Caco-2 (cell line): ENCODE data around the gene FCGR2B. TPM values are rescaled to one million over a fixed set of nuclear protein-coding genes. Genes with fewer than 3 reads are reported as not detected.
"Not testable (repeated sequence)": the region's sequence is repeated elsewhere in the genome, so short reads cannot be mapped to it uniquely, and the experiment has no call there.

Source experiments
- BruUV-seq: library from RNA; stranded (reverse); fragments of 400-500 nt; replicated peaks from 2 replicates; lab custom pipeline; 2021; lab: Mats Ljungman, UMichigan
- CTCF ChIA-PET: fragments of 300-600 bp; sonication (Branson Sonifier 250); formaldehyde crosslinking; loops from one replicate; lab custom pipeline; 2022; ENCODE audit warnings: antibody characterized with exemption; lab: Charles Lee
- POLR2A ChIA-PET: fragments of 300-600 bp; sonication (Branson Sonifier 250); formaldehyde crosslinking; loops from one replicate; lab custom pipeline; 2022; ENCODE audit warnings: antibody characterized with exemption; lab: Charles Lee
- DNase-seq, 2 experiments: peaks; one replicate each; pipeline versions ENCODE4 v3.0.0 to v3.0.0-alpha.2; 2020 to 2022
- H3K27me3 ChIP-seq: replicated peaks from 2 replicates; pipeline ENCODE4 v1.6.0; 2011; ENCODE audit warnings: low read length; ENCODE audit not compliant: control insufficient read depth, insufficient read depth
- H3K36me3 ChIP-seq: 2 replicates; pipeline ENCODE4 v1.5.1; 2011; ENCODE audit warnings: low read length; ENCODE audit not compliant: control insufficient read depth, insufficient read depth
- H3K4me1 ChIP-seq: fragments of 250-450 bp; sonication (Bioruptor Pico); 2 replicates; pipeline ENCODE4 v1.5.1; 2020; ENCODE audit warnings: mild to moderate bottlenecking
- H3K4me3 ChIP-seq: 2 replicates; pipeline ENCODE4 v1.5.1; 2011; ENCODE audit warnings: low read depth, mild to moderate bottlenecking, control low read depth, low read length
- H3K9me3 ChIP-seq: fragments of 250-450 bp; sonication (Bioruptor Pico); 2 replicates; pipeline ENCODE4 v1.5.1; 2020; ENCODE audit warnings: mild to moderate bottlenecking, moderate library complexity
- H3K27ac Mint-ChIP-seq: one replicate; pipeline ENCODE4 v1.8.0; 2022; ENCODE audit warnings: mixed read lengths; ENCODE audit not compliant: unreplicated experiment
- H3K27me3 Mint-ChIP-seq: one replicate; pipeline ENCODE4 v1.8.0; 2022; ENCODE audit warnings: mixed read lengths; ENCODE audit not compliant: insufficient read depth, unreplicated experiment
- H3K36me3 Mint-ChIP-seq: one replicate; pipeline ENCODE4 v1.8.0; 2022; ENCODE audit warnings: mild to moderate bottlenecking, mixed read lengths; ENCODE audit not compliant: insufficient read depth, unreplicated experiment
- H3K4me1 Mint-ChIP-seq: one replicate; pipeline ENCODE4 v1.8.0; 2022; ENCODE audit warnings: low read depth, mixed read lengths; ENCODE audit not compliant: unreplicated experiment
- H3K4me3 Mint-ChIP-seq: one replicate; pipeline ENCODE4 v1.8.0; 2022; ENCODE audit warnings: mild to moderate bottlenecking, moderate library complexity, mixed read lengths; ENCODE audit not compliant: unreplicated experiment
- H3K9me3 Mint-ChIP-seq: one replicate; pipeline ENCODE4 v1.8.0; 2022; ENCODE audit warnings: mixed read lengths; ENCODE audit not compliant: unreplicated experiment
- CTCF ChIP-seq, 2 experiments: fragments of 200-600 bp in 1 of 2; IDR thresholded peaks; 1 replicate in 1 of 2; 2 replicates in 1 of 2; pipeline versions ENCODE4 v1.5.1 to v1.8.0; 2011 to 2022; ENCODE audit warnings: antibody characterized with exemption in 1 of 2, control low read depth in 1 of 2, inconsistent platforms in 1 of 2, low read depth in 1 of 2, low read length in 1 of 2, mild to moderate bottlenecking in 1 of 2, moderate library complexity in 1 of 2; ENCODE audit not compliant: insufficient read depth in 1 of 2, severe bottlenecking in 1 of 2, unreplicated experiment in 1 of 2
- intact Hi-C: fragments of 100-400 bp; cut with micrococcal nuclease; formaldehyde crosslinking; loops from one replicate; pipeline ENCODE4 v1.10.0; 2022; ENCODE audit not compliant: unreplicated experiment
- total RNA-seq: library from RNA; stranded (reverse); gene quantifications from 2 replicates; pipeline ENCODE4 v1.2.3, GENCODE V29; 2022

FCGR2B gene
- total RNA-seq, 1 experiment from 2014 or later, result not detected

GRCh38 chr1:161642697-161643096 lies 20.2 kb upstream of the FCGR2B start:
- DNase-seq, intact Hi-C loops, H3K4me1 Mint-ChIP-seq, H3K9me3 ChIP-seq, H3K27ac Mint-ChIP-seq, H3K4me3 Mint-ChIP-seq, H3K36me3 ChIP-seq, POLR2A ChIA-PET, H3K4me1 ChIP-seq, H3K9me3 Mint-ChIP-seq, BruUV-seq, H3K27me3 ChIP-seq, H3K4me3 ChIP-seq, CTCF ChIA-PET, H3K36me3 Mint-ChIP-seq: not testable (repeated sequence)
- H3K27me3 Mint-ChIP-seq, result peaks cover 10% of the 10 kb centered on the region

- BruUV-seq, DNase-seq, H3K4me1 ChIP-seq, intact Hi-C loops, POLR2A ChIA-PET, H3K4me3 ChIP-seq, H3K36me3 ChIP-seq, H3K27me3 ChIP-seq, H3K4me3 Mint-ChIP-seq, H3K9me3 ChIP-seq, H3K27ac Mint-ChIP-seq, CTCF ChIA-PET, H3K4me1 Mint-ChIP-seq, H3K36me3 Mint-ChIP-seq, H3K9me3 Mint-ChIP-seq: not testable (repeated sequence)
- H3K27me3 Mint-ChIP-seq, result peaks cover 11% of the 10 kb centered on the region
These were observed 19.3 kb upstream of the FCGR2B start for GRCh38 chr1:161643481-161644208.

GRCh38 chr1:161644855-161645254 lies 18.1 kb upstream of the FCGR2B start:
- POLR2A ChIA-PET, DNase-seq, H3K27ac Mint-ChIP-seq, H3K9me3 Mint-ChIP-seq, H3K36me3 Mint-ChIP-seq, H3K36me3 ChIP-seq, H3K4me1 Mint-ChIP-seq, H3K4me1 ChIP-seq, H3K4me3 Mint-ChIP-seq, H3K27me3 ChIP-seq, BruUV-seq, H3K9me3 ChIP-seq, H3K4me3 ChIP-seq, CTCF ChIA-PET, intact Hi-C loops: not testable (repeated sequence)
- peaks cover 13% of the 10 kb centered on the region for H3K27me3 Mint-ChIP-seq

DNA sequence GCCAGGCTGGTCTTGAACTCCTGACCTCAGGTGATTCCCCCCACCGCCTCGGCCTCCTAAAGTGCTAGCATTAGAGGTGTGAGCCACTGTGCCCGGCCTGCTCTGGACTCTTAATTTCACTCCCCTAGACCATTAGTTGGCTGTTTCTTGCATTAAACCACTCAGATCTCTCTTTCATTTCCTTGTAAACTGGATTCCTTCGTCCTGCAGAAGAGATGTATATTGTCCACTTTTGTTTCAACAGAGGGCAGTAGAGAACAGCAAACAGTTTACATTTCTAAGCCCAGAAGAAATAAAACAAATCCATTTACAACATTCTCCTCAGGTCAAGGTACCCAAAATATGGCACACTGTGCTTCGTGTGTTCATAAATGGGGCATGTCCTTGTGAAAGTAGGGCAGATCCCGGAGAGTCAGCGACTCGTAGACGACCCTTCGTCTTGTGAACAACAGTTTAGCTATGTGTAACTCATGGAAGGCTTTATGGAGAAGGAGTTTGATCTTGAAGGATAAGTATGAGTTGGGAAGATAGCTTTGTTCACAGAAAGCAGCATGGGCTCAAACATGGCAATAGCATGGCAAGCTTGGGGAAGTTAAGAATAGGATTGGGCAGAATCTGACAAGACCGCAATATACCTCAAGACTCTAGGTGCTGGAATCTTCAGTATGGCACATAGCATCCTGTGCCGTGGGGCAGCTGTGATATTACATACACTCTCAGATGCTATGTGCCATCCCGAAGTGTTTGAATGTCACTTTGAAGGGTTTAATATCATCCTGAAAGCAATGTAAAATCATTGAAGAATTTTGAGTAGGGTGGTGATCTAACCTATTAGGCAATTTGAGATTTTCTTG lies 15.2 kb upstream of the FCGR2B start:
- intact Hi-C loops, result loop anchor here (1.0 kb wide), 1 partner anchor 94 kb away; no protein-coding TSS in a partner anchor
- BruUV-seq, H3K27ac Mint-ChIP-seq, H3K4me1 ChIP-seq, POLR2A ChIA-PET, H3K4me3 ChIP-seq, H3K4me1 Mint-ChIP-seq, H3K9me3 Mint-ChIP-seq, H3K9me3 ChIP-seq, H3K4me3 Mint-ChIP-seq, H3K27me3 ChIP-seq, H3K36me3 Mint-ChIP-seq, H3K36me3 ChIP-seq: not testable (repeated sequence)
- peak in 1 of 2 experiments; percentile 20 for DNase-seq
- CTCF ChIA-PET, result interaction anchor here (0.6 kb wide), 1 partner anchor 91 kb away, joined by 4 read pairs; no protein-coding TSS in a partner anchor
- peak; percentile 40 to 48 for TF ChIP-seq CTCF (IDR thresholded peaks at IDR 0.05; ENCODE audit: insufficient read depth in 1 of 2, low read depth in 1 of 2, low read length in 1 of 2, severe bottlenecking in 1 of 2, unreplicated experiment in 1 of 2)
- peaks cover 20% of the 10 kb centered on the region for H3K27me3 Mint-ChIP-seq

- H3K36me3 Mint-ChIP-seq, H3K4me1 ChIP-seq, H3K9me3 Mint-ChIP-seq, H3K9me3 ChIP-seq, intact Hi-C loops, H3K4me3 ChIP-seq, H3K27me3 ChIP-seq, H3K4me1 Mint-ChIP-seq, BruUV-seq, H3K36me3 ChIP-seq, DNase-seq, POLR2A ChIA-PET, H3K27ac Mint-ChIP-seq, H3K4me3 Mint-ChIP-seq, CTCF ChIA-PET: not testable (repeated sequence)
- H3K27me3 Mint-ChIP-seq, result peaks cover 12% of the 10 kb centered on the region
These were observed 9.4 kb upstream of the FCGR2B start for GRCh38 chr1:161653541-161653940.

GRCh38 chr1:161653971-161654370 lies 9.0 kb upstream of the FCGR2B start:
- H3K9me3 ChIP-seq, H3K9me3 Mint-ChIP-seq, H3K4me1 Mint-ChIP-seq, H3K27ac Mint-ChIP-seq, H3K27me3 ChIP-seq, H3K4me3 Mint-ChIP-seq, H3K36me3 ChIP-seq, H3K4me3 ChIP-seq, BruUV-seq, DNase-seq, H3K4me1 ChIP-seq, intact Hi-C loops, POLR2A ChIA-PET, H3K36me3 Mint-ChIP-seq, CTCF ChIA-PET: not testable (repeated sequence)
- H3K27me3 Mint-ChIP-seq, result peaks cover 12% of the 10 kb centered on the region
